Stomach (tissue), 9 donors: ENCODE data around the gene VPS8. TPM values are rescaled to one million over a fixed set of nuclear protein-coding genes. Genes with fewer than 3 reads are reported as not detected.

Experiments used
- DNase-seq, 2 donors: peaks; one replicate each; pipeline versions ENCODE4 v3.0.0 to v3.0.0-alpha.2; 2013 to 2019
- H3K27ac ChIP-seq, 5 donors: fragments of 200-600 bp in 4 of 5; sonication (generic) in 4 of 5; one replicate each; pipeline ENCODE4 v1.5.1; 2013 to 2019; ENCODE audit warnings: mild to moderate bottlenecking in 1 of 5, moderate library complexity in 1 of 5
- H3K27me3 ChIP-seq, 3 donors: fragments of 200-600 bp; sonication (generic); one replicate each; pipeline ENCODE4 v1.5.1; 2017 to 2019; ENCODE audit warnings: mixed run types in 1 of 3
- H3K36me3 ChIP-seq, 4 donors: fragments of 200-600 bp; sonication (generic); 1 replicate in 3 of 4; 2 replicates in 1 of 4; pipeline ENCODE4 v1.5.1; 2016 to 2019
- H3K4me1 ChIP-seq, 4 donors: fragments of 200-600 bp; sonication (generic); one replicate each; pipeline ENCODE4 v1.5.1; 2016 to 2019
- H3K4me3 ChIP-seq, 4 donors: fragments of 200-600 bp; sonication (generic) in 3 of 4; one replicate each; pipeline ENCODE4 v1.5.1; 2016 to 2019; ENCODE audit warnings: mild to moderate bottlenecking in 1 of 4
- H3K9me3 ChIP-seq, 4 donors: fragments of 200-600 bp; sonication (generic); one replicate each; pipeline ENCODE4 v1.5.1; 2016 to 2019
- CTCF ChIP-seq, 7 experiments: fragments of 450-650 bp in 4 of 7; fragments of 200-600 bp in 3 of 7; sonication (generic) in 3 of 7; IDR thresholded peaks; one replicate each; pipeline ENCODE4 v1.5.1; 2016 to 2019; ENCODE audit warnings: antibody characterized with exemption in 7 of 7, control low read depth in 2 of 7, mild to moderate bottlenecking in 1 of 7
- EP300 ChIP-seq: sonication (generic); formaldehyde crosslinking; IDR thresholded peaks from one replicate; pipeline ENCODE4 v1.6.1; 2017; ENCODE audit warnings: antibody characterized with exemption
- POLR2A ChIP-seq, 4 donors: fragments of 450-650 bp; IDR thresholded peaks; one replicate each; pipeline ENCODE4 v1.6.1; 2016; ENCODE audit warnings: antibody characterized with exemption in 4 of 4, control low read depth in 2 of 4, mild to moderate bottlenecking in 1 of 4, moderate library complexity in 1 of 4
- POLR2AphosphoS5 ChIP-seq, 3 donors: sonication (generic); formaldehyde crosslinking; IDR thresholded peaks; one replicate each; pipeline ENCODE4 v1.6.1; 2016; ENCODE audit warnings: antibody characterized with exemption in 3 of 3
- WGBS, 5 donors: extraction: QIAGEN DNeasy Blood & Tissue Kit in 3 of 5; methylation state at CpG; one replicate each; pipeline versions ENCODE4 v1.1.5 to v1.1.7; 2013 to 2018; 5-methylcytosine and 5-hydroxymethylcytosine counted together
- intact Hi-C: fragments of 100-400 bp; cut with DNase I; formaldehyde crosslinking; loops from one replicate; pipeline ENCODE4 v1.15.1; 2023; ENCODE audit warnings: low total_unique reads
- polyA plus RNA-seq, 3 donors: library from polyadenylated mRNA; stranded (reverse); fragments of 200-250 nt; gene quantifications; one replicate each; pipeline ENCODE4 v1.2.3, GENCODE V29; 2013
- total RNA-seq, 5 donors: library from RNA; depleted of rRNA; stranded (reverse); fragments of >200 nt; gene quantifications; one replicate each; pipeline versions ENCODE4 v1.1.0 to v1.2.3, GENCODE V29; 2014 to 2016
- donor health status: healthy with polysubstance abuse.
- donor health status: Bipolar disorder and iron deficiency.
- donor health status: healthy.

VPS8 gene
- total and polyA plus RNA-seq, 8 donors = 7.5 to 126 (median 37.5) TPM

- Histone ChIP-seq H3K36me3 (peaks cover 0 to 27% (median 17%) of the 10 kb centered on the region in 4 donors), H3K27me3 (no peaks in the 10 kb centered on the region), H3K9me3 (no peaks in the 10 kb centered on the region), H3K4me1 (peaks cover 0 to 10% (median 0%) of the 10 kb centered on the region in 4 donors), H3K27ac (no peak overlapping the region), H3K4me3 (no peak overlapping the region)
- TF ChIP-seq EP300 = no peak
- no peak for TF ChIP-seq CTCF (IDR thresholded peaks at IDR 0.05)
- no peak for TF ChIP-seq POLR2AphosphoS5 (IDR thresholded peaks at IDR 0.05)
- TF ChIP-seq POLR2A (IDR thresholded peaks at IDR 0.05) = no peak
- no peak for DNase-seq
- WGBS, 5 donors = 82 to 92% (median 89%) methylated on average over 11 to 14 of the region's 14 CpGs
- intact Hi-C loops = no loop called here
Measured at GRCh38 chr3:184907681-184908649, 96.0 kb downstream of the VPS8 start.

GRCh38 chr3:184908859-184909258, 96.9 kb downstream of the VPS8 start:
- no peak for DNase-seq
- intact Hi-C loops = no loop called here
- Histone ChIP-seq H3K4me1 (peaks cover 0 to 10% (median 0%) of the 10 kb centered on the region in 4 donors), H3K4me3 (no peak overlapping the region), H3K36me3 (peaks cover 0 to 25% (median 13%) of the 10 kb centered on the region in 4 donors), H3K27me3 (no peaks in the 10 kb centered on the region), H3K27ac (no peak overlapping the region), H3K9me3 (no peaks in the 10 kb centered on the region)
- TF ChIP-seq POLR2A (IDR thresholded peaks at IDR 0.05) = no peak
- TF ChIP-seq CTCF (IDR thresholded peaks at IDR 0.05) = no peak
- no peak for TF ChIP-seq POLR2AphosphoS5 (IDR thresholded peaks at IDR 0.05)
- TF ChIP-seq EP300 = no peak
- 83 to 94% (median 87%) methylated on average over 4 of the region's 4 CpGs for WGBS, 5 donors

- DNase-seq = peak in 1 of 2 donors; percentile 18
- WGBS, 5 donors = 75 to 95% (median 88%) methylated on average over 6 of the region's 6 CpGs
Measured at GRCh38 chr3:184910664-184911063, 98.7 kb downstream of the VPS8 start.

GRCh38 chr3:184911570-184911969, 99.6 kb downstream of the VPS8 start:
- Histone ChIP-seq H3K4me1 (peaks cover 0 to 10% (median 0%) of the 10 kb centered on the region in 4 donors), H3K27me3 (no peaks in the 10 kb centered on the region), H3K9me3 (no peaks in the 10 kb centered on the region), H3K4me3 (no peak overlapping the region), H3K27ac (no peak overlapping the region), H3K36me3 (peaks cover 7 to 37% (median 33%) of the 10 kb centered on the region in 4 donors)
- peak in 1 of 2 donors; percentile 30 for DNase-seq
- WGBS, 5 donors = 35 to 50% (median 47%) methylated on average over 4 of the region's 4 CpGs
- intact Hi-C loops = no loop called here
- no peak for TF ChIP-seq EP300
- TF ChIP-seq POLR2AphosphoS5 (IDR thresholded peaks at IDR 0.05) = no peak
- TF ChIP-seq POLR2A (IDR thresholded peaks at IDR 0.05) = no peak
- no peak for TF ChIP-seq CTCF (IDR thresholded peaks at IDR 0.05)

More at GRCh38 chr3:184910664-184911063, 98.7 kb downstream of the VPS8 start:
- intact Hi-C loops = no loop called here
- peaks cover 5 to 28% (median 24%) of the 10 kb centered on the region in 4 donors for H3K36me3 ChIP-seq
- H3K9me3 ChIP-seq = no peaks in the 10 kb centered on the region
- no peaks in the 10 kb centered on the region for H3K27me3 ChIP-seq
- H3K27ac ChIP-seq = no peak overlapping the region
- H3K4me3 ChIP-seq = no peak overlapping the region
- TF ChIP-seq POLR2AphosphoS5 (IDR thresholded peaks at IDR 0.05) = no peak
- TF ChIP-seq POLR2A (IDR thresholded peaks at IDR 0.05) = no peak
- no peak for TF ChIP-seq EP300
- H3K4me1 ChIP-seq = peaks cover 0 to 10% (median 0%) of the 10 kb centered on the region in 4 donors
